GM19328 (cell line): ENCODE data around the gene MXI1.
"Not testable (repeated sequence)": the region's sequence is repeated elsewhere in the genome, so short reads cannot be mapped to it uniquely, and the experiment has no call there.

Experiments used
- ATAC-seq: cut with Tn5 transposase; IDR thresholded peaks from one replicate; pipeline ENCODE4 v1.9.1; 2021; ENCODE audit warnings: mild to moderate bottlenecking, moderate library complexity; ENCODE audit not compliant: unreplicated experiment

The MXI1 gene

GRCh38 chr10:110311357-110311949, 104.0 kb downstream of the MXI1 start:
- no peak for ATAC-seq

DNA sequence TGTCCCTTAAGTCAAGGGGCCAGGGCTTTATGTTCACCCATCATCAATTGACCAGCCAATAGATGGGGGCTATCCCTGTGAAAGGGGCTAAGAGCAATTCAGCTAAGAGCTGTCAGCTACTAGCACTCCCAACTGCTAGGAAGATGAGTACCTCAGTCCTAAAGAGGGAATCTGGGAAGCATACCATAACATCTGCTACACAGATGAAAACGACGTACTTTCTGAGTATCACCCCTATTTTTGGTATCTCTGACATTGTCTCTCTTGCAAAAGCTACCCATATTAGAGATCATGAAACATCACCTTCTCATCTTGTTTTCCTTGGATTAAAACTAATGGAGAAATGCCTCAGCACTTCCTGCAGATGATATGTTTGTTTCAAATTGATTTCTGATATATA, 104.8 kb downstream of the MXI1 start:
- ATAC-seq = no peak

DNA sequence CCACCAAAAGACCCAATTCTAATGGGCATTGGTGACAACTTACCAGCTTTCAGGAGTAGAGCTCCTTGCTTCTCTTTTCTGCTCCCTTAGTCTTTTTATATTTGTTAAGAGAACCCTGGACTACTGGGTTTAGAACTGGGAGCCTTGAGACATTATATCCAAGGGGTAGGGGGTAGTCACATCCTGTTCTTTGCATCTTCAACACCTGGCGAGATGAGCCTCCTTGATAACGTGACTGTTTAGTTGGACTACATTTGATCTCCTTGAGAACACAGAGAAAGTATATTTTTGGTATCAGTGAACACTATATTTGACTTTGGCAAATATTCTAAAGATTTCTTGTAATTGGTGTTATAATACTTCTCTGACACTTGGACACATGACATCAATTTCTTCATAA, 106.3 kb downstream of the MXI1 start:
- ATAC-seq = no peak

- ATAC-seq = no peak
Measured at GRCh38 chr10:110317866-110318850, 110.8 kb downstream of the MXI1 start.

GRCh38 chr10:110321869-110322620, 114.6 kb downstream of the MXI1 start:
- ATAC-seq = no peak

DNA sequence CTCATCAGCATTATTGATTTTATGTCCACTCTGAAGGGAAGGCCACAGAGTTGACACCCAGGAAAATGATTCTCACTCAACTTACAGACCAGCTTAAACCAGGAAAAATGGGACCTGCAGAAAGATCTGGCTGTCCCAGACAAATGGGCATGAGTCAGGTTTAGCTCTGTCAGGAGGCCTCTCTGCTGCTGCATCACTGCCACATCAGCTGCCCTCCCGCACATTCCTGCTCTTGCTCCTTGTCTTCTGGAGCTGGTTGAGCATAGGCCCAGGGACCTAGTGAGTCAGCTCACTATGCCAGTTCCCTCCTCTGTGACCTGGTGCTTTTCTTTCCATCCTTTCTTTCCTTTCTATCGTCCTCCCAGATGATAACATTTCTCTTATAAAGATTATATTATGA, 116.1 kb downstream of the MXI1 start:
- no peak for ATAC-seq

DNA sequence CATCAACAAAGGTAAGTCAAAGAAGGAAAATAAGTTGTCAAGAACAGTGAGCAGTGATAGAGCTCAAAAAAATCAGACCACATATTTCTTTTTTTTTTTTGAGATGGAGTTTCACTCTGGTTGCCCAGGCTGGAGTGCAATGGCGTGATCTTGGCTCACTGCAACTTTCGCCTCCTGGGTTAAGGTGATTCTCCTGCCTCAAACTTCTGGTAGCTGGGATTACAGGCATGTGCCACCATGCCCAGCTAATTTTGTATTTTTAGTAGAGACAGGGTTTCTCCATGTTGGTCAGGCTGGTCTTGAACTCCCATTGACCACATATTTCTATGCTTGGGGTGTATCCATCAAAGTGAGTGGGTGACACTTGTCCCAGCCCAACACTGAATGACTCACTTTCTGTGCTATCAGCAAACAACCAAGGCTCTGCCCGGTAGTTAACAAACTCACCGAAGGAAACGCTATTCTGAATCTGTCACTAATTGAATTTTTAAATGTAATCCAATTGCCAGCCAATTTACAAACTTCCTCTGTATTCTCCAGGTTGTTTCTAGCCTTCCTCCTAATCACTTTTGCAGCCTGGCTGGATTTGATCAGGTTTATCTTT, 116.9 kb downstream of the MXI1 start:
- no peak for ATAC-seq

- ATAC-seq = no peak
Measured at GRCh38 chr10:110324805-110325280, 117.4 kb downstream of the MXI1 start.

GRCh38 chr10:110326351-110327032, 119.1 kb downstream of the MXI1 start:
- no peak for ATAC-seq

- ATAC-seq = no peak
Measured at GRCh38 chr10:110327262-110327914, 120.0 kb downstream of the MXI1 start.

GRCh38 chr10:110330675-110331074, 123.3 kb downstream of the MXI1 start:
- no peak for ATAC-seq

DNA sequence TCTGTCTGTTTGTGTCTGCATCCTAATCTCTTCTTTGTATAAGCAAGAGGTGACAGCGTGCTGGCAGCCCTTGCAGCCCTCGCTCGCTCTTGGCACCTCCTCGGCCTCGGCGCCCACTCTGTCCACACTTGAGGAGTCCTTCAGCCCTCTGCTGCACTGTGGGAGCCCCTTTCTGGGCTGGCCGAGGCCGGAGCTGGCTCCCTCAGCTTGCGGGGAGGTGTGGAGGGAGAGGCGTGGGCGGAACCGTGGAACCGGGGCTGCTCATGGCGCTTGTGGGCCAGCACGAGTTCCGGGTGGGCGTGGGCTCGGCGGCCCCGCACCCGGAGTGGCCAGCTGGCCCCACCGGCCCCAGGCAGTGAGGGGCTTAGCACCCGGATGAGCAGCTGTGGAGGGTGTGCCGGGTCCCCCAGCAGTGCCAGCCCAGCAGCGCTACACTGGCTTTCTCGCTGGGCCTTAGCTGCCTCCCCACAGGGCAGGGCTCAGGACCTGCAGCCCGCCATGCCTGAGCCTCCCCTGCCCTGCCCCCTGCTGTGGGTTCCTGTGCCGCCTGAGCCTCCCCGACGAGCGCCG, 123.9 kb downstream of the MXI1 start:
- ATAC-seq = not testable (repeated sequence)

DNA sequence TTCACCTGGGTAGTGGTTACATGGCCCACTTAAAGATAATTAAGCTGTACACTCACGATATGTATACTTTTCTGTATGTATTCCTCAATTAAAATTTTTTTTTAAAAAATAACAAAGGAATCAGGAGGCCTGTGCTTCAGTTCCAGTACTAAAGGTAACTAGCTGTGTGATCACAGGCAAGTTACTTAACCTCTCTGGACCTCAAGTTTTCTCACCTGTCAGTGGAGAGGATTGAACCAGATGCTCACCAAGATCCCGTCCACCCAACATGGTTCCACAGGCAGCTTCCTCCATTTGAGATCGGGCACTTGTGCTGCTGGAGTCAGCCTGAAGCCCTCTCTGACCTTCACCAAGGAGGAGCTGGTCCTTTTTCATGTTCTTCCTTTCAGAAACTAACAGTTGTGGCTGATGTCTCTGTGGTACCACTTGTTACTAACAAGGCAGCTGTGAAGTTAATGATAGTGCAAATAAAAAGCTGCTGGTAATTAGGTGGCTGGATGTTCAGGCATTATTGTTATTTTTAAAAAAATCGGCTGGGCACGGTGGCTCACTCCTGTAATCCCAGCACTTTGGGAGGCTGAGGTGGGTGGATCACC, 126.8 kb downstream of the MXI1 start:
- ATAC-seq = no peak

DNA sequence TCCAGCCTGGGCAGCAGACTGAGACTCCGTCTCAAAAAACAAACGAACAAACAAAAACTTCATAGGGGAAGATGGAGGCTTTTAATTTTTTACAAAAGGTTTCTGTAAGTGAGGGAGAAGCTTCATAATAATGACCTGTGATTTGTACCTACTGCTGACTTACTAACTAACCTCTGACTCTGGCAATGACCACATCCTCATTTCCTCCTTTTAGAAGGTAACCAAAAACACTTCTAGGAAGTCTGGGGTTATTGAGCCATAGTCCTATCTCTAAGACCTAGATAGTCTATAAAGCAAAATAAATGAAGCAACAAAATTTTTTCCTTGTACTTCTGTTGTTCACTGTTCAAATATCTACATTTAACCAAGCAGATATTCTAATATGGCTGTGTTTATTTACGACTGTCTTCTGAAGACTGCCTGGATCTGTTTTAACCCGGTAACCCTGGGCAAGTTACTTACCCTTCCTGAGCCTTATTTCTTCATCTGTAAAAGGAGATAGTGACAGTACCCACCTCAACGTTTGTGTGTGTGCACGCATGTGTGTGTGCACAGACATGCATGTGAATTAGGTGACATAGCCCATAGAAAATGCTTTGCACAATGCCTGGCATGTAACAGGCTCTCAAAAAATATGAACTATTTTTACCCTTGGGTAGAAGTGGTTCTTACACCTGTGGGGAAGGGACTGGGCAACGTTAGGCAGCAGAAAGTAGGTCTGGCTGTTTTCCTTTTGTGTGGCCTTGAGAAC, 128.1 kb downstream of the MXI1 start:
- no peak for ATAC-seq

GRCh38 chr10:110336111-110336721, 128.8 kb downstream of the MXI1 start:
- ATAC-seq = no peak
